NB4 (cell line): ENCODE measurements around the gene PITPNC1.

Experiments used
- POLR2A ChIP-seq: IDR thresholded peaks from 2 replicates; pipeline ENCODE4 v1.6.1; 2011; ENCODE audit warnings: mild to moderate bottlenecking; ENCODE audit not compliant: insufficient read length; ENCODE audit errors: extremely low read depth
- TF ChIP-seq, protein P1 (sequence below): IDR thresholded peaks from one replicate; pipeline ENCODE4 v1.5.1; 2012; ENCODE audit warnings: low read depth, low read length
- TF ChIP-seq, protein P2 (sequence below): IDR thresholded peaks from 2 replicates; pipeline ENCODE4 v1.6.1; 2011; ENCODE audit warnings: low read depth, low read length

DNA sequence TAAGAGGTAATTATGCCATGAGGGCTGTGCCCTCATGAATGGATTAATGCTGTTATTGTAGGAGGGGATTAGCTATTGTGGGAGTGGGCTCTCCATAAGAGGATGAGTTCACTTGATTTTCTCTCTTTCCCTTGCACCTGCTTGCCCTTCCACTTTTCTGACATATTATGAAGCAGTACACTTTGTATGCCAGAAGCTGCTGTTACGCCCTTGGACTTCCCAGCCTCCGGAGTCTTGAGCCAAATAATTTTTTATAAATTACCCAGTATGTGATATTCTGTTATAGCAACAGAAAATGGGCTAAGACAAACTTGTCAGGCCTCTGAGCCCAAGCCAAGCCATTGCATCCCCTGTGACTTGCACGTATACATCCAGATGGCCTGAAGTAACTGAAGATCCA, 49.1 kb upstream of the PITPNC1 start:
- TF ChIP-seq, protein P1, sequence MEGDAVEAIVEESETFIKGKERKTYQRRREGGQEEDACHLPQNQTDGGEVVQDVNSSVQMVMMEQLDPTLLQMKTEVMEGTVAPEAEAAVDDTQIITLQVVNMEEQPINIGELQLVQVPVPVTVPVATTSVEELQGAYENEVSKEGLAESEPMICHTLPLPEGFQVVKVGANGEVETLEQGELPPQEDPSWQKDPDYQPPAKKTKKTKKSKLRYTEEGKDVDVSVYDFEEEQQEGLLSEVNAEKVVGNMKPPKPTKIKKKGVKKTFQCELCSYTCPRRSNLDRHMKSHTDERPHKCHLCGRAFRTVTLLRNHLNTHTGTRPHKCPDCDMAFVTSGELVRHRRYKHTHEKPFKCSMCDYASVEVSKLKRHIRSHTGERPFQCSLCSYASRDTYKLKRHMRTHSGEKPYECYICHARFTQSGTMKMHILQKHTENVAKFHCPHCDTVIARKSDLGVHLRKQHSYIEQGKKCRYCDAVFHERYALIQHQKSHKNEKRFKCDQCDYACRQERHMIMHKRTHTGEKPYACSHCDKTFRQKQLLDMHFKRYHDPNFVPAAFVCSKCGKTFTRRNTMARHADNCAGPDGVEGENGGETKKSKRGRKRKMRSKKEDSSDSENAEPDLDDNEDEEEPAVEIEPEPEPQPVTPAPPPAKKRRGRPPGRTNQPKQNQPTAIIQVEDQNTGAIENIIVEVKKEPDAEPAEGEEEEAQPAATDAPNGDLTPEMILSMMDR, result no peak
- no peak for TF ChIP-seq POLR2A
- TF ChIP-seq, protein P2, sequence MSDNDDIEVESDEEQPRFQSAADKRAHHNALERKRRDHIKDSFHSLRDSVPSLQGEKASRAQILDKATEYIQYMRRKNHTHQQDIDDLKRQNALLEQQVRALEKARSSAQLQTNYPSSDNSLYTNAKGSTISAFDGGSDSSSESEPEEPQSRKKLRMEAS, result no peak
